ENCODE results near the gene TMEM123. TPM values are rescaled to one million over a fixed set of nuclear protein-coding genes. Genes with fewer than 3 reads are reported as not detected.

Gene TMEM123, protein sequence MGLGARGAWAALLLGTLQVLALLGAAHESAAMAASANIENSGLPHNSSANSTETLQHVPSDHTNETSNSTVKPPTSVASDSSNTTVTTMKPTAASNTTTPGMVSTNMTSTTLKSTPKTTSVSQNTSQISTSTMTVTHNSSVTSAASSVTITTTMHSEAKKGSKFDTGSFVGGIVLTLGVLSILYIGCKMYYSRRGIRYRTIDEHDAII
- total RNA-seq (2014; rRNA removed) = 132 and 149 TPM in 2 replicates
- polyA plus RNA-seq (2012) = 66.7 TPM

DNA sequence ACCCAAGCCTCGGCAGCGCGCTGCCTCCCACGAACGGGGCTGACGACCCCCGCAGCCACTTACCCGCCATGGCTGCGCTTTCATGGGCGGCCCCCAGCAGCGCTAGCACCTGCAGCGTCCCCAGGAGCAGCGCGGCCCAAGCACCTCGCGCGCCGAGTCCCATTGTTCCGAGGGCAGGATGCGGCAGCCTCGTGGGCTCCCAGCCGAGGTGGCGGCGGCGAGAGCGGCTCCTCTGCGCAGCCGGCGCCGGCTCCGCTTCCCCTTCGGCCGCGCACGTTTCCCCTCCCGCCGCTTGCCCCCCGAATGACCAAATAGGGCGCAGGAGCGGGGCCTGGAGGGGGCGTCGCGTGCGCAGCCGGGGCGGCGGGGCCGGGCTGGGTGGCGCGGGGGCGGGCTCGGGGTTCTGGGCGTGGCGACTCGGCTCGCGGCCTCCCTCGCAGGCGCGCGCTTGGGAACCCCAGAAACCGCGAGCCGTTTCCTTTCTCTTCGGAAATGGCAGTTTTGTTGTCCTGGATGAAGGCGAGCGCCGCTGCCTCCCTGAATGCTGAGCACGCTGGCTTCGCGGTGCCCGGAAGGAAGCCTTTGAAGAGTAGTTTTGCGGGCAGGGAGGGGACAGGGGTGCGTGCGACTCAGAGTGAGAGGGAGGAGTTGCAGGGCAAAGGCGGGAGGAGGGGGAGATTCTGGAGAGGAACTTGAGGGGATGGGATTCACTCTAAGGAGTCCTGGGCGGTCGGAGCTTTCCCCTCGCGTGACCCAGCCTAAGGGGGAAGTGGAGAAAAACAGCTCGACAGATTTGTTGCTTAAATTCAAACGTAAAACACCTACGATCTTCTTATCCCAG is at the start of gene TMEM123:
TSS of gene TMEM123 (minus strand) at position 305 of the 841 bp plus-strand sequence. CDS start at position 163, 142 bp downstream.
- DNase-seq (ENCODE audit: low read depth) = peak; percentile 73

DNA sequence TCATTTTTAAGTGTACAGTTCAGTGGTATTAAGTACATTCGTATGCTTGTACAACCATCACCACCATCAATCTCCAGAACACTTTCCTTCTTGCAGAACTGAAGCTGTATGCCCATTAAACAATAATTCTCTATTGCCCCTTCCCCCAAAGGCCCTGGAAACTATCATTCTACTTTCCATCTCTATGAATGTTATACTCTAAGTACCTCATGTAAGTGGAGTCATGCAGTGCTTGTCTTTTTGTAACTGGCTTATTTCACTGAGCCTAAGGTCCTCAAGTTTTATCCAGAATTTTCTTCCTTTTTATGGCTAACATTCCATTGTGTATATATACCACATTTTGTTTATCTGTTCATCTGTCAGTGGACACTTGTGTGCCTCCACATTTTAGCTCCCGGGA is 48.3 kb upstream of the TMEM123 start:
- no peak for DNase-seq (ENCODE audit: low read depth)

DNA sequence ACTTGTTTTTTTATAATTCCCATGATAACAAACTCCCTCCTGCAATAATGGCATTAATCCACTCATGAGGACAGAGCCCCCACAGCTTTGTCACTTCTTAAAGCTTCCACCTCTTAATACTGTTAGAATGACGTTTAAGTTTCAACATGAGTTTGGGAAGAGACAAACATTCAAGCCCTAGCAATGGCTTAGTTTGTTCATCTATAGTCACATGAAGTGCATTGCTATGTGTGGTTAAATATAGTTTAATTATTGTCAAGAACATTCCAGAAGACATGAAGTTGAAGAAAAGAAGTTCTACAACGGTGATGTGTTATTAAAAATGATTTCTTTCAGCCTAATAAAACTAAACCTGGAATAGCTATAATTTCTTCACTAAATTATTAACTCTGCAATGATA is 47.4 kb upstream of the TMEM123 start:
- DNase-seq (ENCODE audit: low read depth) = no peak

DNA sequence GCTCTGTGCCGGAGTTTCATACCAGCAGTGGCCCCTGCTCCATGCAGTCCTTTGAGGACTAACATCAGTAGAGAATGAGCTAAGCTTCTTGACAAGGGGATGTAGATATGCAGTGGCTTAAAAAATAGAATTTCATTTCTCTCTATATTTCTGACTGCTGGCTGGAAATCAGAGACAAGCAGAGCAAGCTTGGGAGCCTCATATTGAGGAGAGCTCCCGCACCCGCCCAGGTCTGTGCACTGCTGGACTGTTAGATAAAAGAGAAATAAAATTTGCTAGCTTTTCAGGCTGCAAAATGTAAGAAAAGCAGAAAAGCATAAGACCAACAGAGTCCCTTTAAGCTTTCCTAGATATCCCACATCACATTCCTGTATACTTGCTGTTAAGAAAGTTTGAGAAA is 46.6 kb upstream of the TMEM123 start:
- no peak for DNase-seq (ENCODE audit: low read depth)

DNA sequence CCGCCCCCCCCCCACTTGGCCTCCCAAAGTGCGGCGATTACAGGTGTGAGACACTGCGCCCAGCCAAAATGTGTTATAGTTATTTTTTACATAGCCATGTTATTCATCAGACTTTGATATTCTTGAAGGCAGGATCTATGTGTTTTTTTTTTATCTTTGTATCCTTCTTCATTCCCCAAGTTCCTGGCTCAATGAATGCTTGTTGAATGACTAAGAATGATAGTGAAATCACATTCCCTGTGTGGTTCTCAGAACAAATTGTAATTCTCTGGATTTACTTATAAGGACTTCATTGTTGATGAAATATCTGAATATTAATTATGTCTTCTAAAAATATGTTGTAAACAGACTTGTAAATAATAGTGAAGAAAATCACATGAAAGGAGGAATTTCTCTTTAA is 44.5 kb upstream of the TMEM123 start:
- peak; percentile 37 for DNase-seq (ENCODE audit: low read depth)

DNA sequence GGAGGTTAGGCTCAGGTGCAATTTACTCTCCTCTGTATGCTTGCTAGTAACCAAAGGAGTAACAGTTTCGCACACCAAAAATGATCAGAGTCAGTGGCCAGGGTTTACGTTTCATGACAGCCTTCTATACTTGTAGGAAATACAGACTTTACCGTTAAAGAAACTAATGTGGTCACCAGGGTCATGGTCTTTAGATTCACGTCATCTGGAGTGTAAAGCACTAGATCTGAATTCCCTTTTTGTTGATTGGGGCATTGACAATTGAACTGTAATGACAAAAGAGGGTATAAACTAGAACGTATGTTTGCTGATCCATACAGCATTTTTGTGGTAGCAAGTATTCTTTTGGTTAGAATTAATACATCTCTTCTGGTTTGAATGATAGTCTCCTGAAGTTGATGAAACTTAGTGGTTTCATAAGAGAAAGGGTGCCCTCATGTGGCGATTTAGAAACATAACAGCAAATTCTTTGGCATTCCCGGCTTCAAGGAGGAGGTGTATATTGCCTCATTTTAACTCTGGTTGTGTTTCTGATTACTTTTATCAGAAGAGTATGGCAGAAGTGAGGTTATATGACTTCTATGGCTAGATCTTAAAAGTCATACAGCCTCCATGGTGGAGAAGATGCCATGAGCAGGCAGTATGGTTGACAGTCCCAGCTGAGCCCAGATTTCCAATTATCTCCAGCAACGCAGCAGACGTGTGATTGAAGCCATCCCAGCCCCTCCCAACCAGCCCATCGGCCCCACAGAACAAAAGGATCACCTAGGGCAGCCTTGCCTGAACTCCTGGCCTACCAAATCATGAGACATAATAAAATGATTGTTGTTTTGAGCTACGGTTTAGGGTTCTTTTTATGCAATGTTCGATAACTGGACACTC is 42.8 kb upstream of the TMEM123 start:
- DNase-seq (ENCODE audit: low read depth) = peak; percentile 80

DNA sequence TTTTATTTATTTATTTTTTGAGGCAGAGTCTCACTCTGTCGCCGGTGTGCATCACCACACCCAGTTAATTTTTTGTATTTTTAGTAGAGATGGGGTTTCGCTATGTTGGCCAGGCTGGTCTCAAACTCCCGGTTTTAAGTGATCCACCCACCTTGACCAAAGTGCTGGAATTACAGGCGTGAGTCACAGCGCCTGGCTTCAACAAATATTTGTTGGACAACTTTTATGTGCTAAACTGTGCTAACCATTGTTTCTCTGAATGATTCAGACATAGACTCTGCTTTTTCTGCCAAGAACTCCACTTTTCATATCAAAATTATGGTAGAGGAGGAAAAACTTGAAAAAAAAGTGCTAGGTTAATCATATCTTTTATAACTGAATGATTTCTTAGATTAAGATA is 41.7 kb upstream of the TMEM123 start:
- peak; percentile 76 for DNase-seq (ENCODE audit: low read depth)

DNA sequence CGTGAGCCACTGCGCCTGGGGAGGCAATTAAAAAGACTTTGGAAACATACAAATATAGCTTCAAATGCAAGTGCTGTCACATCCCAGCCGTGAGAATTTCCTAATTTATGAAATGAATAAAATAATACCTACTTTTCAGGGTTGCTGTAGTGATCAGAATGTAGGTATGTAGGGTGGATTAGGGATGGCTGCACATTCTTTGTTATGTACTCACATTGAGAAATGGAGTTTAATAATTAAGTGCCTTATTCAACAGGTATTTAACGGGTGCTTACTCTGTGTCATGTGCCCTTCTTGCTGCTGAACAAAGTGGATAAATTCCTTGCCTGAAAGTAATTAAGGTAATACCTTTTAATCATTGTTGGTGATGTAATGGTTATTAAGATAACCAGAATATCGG is 41.0 kb upstream of the TMEM123 start:
- DNase-seq (ENCODE audit: low read depth) = no peak

DNA sequence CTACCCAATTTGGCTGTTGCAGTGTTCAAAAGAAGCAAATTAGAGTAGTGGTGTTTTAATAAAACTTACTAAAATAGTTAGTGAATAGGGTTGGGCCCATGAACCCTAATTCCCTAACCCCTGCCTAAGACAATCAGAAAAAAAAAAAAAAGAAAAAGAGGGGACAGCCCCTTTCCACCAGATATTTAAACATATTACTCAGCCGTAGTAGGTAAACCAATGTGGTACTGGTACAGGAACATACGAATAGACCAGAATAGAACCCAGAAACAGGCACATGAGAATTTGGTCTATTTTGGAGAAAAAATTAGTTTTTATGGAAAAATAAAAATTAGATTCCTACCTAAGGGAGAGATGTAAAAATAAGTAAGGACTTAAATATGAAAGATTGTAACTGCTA is 39.4 kb upstream of the TMEM123 start:
- no peak for DNase-seq (ENCODE audit: low read depth)

DNA sequence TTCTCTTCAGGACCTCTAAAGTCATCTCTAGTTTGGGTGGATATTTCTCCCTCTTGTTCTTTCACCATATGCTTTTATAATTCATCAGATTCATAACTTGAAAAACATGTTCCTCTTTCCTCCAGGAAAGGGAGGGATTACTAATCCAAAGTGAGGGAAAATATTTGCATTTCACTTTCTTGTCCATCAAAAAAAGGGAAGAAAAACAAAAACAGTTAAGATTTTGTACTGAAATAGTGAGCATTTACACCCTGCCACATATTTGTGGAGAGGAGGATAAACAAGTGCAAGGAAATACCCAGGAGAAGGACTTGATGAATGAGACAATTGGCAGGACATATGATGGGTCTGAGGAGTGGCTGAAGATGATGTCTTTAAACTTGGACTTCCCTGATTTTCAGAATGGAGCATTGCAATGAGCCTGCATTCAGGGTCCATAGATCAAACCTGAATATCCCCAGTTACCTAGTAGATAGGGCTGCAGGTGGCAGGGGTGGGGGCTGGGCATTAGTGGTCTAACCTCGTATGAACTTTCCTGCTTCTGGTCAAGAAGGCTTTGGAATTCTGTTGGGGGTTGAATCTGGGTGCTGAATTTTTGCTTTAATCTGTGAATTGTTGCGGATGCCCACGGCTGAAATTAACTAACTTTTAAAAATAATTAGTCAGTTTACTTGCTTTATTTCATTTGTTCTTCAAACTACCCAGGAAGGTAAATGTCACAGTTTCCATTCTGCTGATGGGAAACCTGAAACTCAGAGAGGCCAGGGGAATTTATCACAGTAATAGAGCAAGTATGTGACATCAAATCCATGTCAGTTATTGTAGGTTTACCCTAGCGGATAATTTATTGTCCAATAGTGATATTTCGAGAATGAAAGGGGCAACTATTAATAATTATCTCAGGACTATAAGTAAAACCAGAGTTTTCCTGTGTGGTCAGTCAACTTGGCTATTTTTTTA is 36.9 kb upstream of the TMEM123 start:
- no peak for DNase-seq (ENCODE audit: low read depth)

DNA sequence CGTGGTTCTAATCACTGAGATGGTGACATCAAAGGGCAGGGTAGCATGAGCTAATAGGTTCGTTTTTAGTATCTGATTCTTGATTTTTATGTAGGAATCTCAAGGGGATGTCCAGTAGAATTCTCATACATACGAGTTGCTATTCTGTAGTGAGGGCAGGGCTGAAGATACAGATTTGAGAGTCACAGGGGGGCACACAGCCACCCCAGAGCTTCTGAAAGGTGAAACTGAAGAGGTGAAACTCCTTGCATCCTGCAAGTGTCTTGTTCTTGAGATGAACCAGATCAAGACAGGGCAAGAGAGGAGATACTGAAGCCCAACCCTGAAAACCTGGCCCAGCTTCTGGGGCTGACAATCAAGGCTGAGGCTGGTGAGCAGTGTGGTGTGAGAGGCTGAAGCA is 35.6 kb upstream of the TMEM123 start:
- DNase-seq (ENCODE audit: low read depth) = no peak

DNA sequence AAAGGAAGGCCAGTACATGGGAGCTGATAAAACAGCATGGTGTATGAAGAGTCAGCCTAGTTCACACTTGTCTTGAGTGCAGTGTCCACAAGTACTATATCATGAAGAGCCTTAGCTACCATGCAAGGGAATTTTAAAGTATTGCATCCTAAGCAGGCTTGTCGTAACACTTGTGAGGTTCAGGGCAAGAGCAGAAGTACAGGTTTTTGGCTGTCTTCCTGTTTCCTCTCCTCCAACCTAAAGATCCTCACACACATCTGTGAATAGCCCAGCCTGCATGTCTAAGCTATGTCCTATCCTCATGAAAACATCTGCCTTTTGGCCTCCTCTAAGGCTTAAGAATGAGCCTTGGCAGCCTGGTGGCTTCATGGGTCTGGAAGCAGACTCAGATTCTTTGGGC is 34.6 kb upstream of the TMEM123 start:
- DNase-seq (ENCODE audit: low read depth) = no peak

DNA sequence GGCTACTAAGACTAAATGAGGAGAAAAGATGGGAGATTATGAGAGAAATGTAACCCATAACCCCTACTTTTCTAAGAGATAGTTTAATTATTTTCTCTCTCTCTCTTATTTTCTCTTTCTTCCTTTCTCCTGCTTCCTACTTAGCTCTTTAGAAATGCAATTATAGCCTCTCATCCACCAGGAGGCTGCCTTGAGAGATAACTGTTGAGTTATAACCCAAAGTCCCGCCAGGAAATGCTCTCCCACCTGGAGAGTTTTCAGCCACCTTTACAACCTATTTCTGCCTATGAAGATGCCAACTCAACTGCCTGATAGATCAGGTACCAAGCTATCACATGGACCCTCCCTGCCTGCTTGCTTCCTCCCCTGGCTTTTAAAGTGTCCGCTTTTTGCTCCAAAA is 34.0 kb upstream of the TMEM123 start:
- no peak for DNase-seq (ENCODE audit: low read depth)

DNA sequence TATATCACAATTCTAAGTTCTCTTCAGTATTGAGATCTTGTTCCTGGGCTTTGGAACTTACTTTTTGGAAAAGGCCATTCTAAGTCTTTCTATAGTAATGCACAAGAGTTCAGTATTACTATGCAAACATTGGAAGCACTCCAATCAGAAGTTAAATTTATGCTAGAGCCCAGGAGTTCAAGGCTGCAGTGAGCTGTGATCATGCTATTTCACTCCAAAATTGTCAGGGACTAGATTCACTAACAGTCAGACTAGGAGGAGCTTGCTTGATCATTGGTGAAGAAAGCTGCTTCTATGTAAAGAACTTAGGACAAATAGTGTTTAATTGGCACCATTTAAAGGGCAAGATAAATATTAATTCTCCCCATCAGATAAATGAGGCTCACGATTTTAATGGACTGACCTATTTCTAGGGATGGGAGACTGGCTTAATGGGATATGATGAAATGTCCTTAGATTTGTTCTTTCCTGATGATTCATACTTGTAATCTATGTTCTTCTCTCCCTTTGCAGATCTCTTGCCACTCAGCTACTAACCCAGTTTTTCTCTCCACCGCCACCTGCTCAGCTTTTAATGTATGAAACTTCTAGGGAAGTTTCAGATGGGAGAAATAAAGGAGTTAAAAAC is 32.6 kb upstream of the TMEM123 start:
- peak; percentile 48 for DNase-seq (ENCODE audit: low read depth)

DNA sequence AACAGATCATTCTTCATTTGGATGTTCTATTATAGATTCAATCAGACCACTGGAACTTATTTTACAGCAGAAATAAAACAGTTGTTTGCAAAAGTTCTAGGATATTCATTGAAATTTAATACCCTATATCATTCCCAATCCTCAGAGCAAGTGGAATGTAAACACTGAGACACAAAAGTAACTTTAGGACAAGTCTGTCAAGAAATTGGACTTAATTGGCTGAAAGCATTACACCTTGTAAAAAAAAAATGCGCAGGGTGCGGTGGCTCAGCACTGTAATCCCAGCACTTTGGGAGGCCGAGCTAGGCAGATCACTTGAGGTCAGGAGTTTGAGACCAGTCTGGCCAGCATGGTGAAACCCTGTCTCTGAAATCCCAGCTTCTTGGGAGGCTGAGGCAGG is 29.9 kb upstream of the TMEM123 start:
- no peak for DNase-seq (ENCODE audit: low read depth)

DNA sequence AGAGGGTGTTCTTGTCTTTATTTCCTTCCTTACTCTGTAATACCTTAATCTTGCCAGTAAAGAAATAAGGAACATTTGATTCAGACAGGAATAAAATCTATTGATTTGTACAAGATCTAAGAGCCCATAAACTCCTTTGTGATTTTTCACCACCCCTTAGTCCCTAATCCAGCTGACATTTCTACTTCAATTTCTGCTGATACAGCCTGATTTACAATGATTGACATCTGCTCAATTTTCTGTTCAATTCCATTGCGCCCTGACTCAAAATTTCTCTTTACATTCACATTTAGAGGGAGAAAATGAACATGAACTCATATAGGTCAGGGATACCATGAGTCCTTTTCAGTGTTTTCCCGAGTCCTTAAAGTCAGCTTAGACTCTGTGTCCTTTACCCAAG is 27.2 kb upstream of the TMEM123 start:
- no peak for DNase-seq (ENCODE audit: low read depth)

DNA sequence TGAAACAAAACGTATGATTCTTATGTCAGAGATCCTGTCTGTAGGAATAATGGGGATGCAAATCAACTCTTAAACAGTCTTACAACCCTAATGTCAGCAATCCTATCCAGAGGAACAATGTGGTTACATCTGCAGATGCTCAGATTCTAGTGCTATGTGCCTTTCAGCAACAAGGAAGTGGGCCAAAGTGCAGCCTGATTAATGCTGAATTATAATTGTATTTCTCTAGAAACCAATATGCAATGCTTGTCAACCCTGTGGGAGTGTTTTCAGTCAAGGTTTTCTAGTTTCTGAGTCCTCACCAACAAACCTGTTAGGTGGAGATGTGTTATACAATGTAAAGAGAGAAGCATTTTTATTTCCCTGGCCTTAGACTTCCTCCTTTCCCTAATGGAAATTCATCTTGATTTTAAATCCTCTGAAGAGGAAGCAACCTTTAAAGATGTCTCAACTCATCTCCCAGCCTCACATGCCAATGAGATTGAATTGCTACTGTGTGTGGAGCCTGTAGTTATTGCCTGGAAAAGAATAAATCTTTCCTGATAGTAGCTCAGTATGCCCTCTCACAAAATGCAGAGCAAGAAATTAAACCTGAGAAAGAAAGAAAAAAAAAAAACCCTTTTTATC is 26.2 kb upstream of the TMEM123 start:
- DNase-seq (ENCODE audit: low read depth) = no peak

DNA sequence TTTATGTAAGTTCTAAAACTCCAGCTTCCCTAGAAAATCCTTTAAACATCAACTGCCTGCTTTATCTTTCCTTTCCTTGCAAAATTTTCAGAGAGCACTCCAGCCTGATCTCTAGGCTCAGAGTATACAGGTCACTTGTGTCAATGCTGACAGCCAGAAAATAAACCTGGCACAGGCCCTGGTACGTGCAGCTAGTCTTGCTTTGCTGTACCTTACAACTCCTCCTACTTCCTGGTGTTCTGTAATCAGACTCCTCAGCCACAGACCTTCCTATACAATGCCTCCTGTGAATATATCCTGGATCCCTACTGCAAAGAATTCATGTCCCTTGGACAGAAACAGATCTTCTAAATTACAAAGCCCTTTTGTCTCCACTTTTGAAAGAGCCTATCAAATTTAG is 24.2 kb upstream of the TMEM123 start:
- no peak for DNase-seq (ENCODE audit: low read depth)

DNA sequence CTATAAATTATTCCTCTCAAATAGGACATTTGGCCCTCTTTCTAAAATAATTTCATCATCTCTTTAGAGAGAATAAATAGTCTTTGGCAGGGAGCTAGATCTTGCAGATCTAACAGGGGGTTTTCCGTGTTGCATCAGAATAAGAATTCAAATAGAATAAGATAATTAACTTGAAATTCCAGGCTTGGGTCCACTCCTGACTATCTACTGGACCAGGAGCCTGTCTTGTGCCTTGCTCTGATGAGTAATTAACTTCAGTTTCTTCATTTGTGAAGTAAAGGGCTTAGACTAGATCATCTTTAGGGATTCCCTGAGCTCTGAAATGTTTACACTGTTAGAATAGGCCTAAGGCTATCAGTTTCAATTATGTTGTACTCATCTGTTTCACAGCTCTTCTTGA is 23.5 kb upstream of the TMEM123 start:
- DNase-seq (ENCODE audit: low read depth) = no peak

DNA sequence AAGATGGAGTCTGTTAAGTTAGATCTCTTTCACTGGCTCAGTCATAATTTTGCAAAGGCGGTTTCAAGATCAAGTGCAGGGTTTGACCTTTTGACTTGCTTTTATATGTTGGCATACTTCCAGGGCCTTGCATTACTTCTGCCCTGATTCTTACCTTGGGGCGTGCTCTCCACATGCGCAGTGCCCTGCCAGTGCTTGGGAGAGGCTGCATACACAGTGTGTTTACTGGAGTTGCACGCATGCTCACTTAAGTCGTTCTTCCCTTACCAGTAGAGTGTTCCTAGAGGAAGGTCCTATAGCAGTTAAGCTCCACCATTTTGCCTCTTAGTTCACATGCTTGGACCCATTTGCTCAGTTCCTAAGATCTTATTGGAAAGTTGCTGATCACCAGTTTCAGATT is 21.0 kb upstream of the TMEM123 start:
- no peak for DNase-seq (ENCODE audit: low read depth)

Data from LHCN-M2 (cell line).